ENCODE measurements around the gene SAMM50. TPM values are rescaled to one million over a fixed set of nuclear protein-coding genes. Genes with fewer than 3 reads are reported as not detected.

Gene SAMM50
- total RNA-seq, 6 experiments from 2014 or later: 17.5 to 39.5 (median 21.0) TPM

DNA sequence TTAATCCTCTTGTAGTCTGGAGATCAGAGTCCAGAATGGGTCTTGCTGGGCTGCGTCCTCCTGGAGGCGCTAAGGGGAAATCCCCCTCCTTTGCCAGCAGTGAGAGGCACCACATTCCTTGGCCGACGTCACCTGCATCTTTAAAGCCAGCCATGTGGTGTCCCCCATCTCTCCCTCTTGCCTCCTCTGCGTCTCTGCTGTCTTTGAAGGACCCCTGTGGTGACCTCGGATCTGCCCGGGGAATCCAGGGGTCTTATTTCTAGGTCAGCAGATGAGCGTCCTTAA is 41.7 kb downstream of the SAMM50 start:
- Histone ChIP-seq H3K4me3 (no peak overlapping the region), H3K9me3 (no peaks in the 10 kb centered on the region), H3K4me1 (peaks cover 0 to 5% (median 2%) of the 10 kb centered on the region in 4 donors), H3K27me3 (no peaks in the 10 kb centered on the region), H3K27ac (no peak overlapping the region), H3K36me3 (peaks cover 0 to 49% (median 19%) of the 10 kb centered on the region in 4 donors)
- TF ChIP-seq, protein P1, sequence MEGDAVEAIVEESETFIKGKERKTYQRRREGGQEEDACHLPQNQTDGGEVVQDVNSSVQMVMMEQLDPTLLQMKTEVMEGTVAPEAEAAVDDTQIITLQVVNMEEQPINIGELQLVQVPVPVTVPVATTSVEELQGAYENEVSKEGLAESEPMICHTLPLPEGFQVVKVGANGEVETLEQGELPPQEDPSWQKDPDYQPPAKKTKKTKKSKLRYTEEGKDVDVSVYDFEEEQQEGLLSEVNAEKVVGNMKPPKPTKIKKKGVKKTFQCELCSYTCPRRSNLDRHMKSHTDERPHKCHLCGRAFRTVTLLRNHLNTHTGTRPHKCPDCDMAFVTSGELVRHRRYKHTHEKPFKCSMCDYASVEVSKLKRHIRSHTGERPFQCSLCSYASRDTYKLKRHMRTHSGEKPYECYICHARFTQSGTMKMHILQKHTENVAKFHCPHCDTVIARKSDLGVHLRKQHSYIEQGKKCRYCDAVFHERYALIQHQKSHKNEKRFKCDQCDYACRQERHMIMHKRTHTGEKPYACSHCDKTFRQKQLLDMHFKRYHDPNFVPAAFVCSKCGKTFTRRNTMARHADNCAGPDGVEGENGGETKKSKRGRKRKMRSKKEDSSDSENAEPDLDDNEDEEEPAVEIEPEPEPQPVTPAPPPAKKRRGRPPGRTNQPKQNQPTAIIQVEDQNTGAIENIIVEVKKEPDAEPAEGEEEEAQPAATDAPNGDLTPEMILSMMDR (IDR thresholded peaks at IDR 0.05): no peak
- TF ChIP-seq POLR2A (IDR thresholded peaks at IDR 0.05): no peak
- intact Hi-C loops (cut with DNase I): loop anchor here (5.0 to 10.0 kb wide), 3 partner anchors 78 to 630 kb away; no protein-coding TSS in a partner anchor
- 94% methylated on average over 6 of the region's 8 CpGs for WGBS (ENCODE audit: insufficient coverage, low coverage, low lambda C conversion rate, missing lambda C conversion rate)
- ATAC-seq (no peak), DNase-seq (no peak)

DNA sequence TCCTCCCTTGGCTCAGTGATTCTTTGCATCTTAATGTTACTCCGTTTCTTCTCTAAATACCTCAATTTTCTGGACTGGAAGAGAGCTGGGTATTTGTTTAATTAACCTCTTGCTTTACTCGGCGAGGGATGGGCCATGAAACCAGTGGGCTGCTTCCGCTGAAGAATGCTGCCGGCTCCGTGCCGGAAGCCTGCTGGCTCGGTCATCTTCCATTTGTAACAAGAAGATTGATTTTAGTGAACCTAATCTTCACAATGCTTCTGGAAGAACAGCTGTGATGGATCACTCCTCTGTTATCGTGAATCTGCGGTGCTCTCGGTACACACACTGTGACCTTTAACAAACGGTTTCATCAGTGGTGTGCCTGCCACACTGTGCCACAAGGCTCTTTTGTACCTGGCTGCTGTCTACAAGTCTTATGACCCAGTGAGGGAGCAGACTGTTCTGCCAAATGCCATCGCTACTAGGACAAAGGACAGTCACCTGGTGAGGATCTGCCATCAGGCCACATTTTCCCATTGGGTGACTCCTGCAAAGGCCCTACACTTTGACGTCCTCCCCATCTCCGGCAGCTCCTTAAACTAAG is 43.5 kb downstream of the SAMM50 start:
- intact Hi-C loops (cut with DNase I): loop anchor here (5.0 to 10.0 kb wide), 3 partner anchors 76 to 629 kb away; no protein-coding TSS in a partner anchor
- TF ChIP-seq, protein P1 (IDR thresholded peaks at IDR 0.05): no peak
- TF ChIP-seq POLR2A (IDR thresholded peaks at IDR 0.05): no peak
- Histone ChIP-seq H3K27me3 (no peaks in the 10 kb centered on the region), H3K36me3 (peaks cover 0 to 37% (median 13%) of the 10 kb centered on the region in 4 donors), H3K27ac (no peak overlapping the region), H3K4me3 (no peak overlapping the region), H3K4me1 (peaks cover 0 to 4% (median 1%) of the 10 kb centered on the region in 4 donors), H3K9me3 (no peaks in the 10 kb centered on the region)
- ATAC-seq (peak in 1 of 4 donors; percentile 17), DNase-seq (no peak)
- WGBS (ENCODE audit: insufficient coverage, low coverage, low lambda C conversion rate, missing lambda C conversion rate): 91% methylated on average over 15 of the region's 15 CpGs

DNA sequence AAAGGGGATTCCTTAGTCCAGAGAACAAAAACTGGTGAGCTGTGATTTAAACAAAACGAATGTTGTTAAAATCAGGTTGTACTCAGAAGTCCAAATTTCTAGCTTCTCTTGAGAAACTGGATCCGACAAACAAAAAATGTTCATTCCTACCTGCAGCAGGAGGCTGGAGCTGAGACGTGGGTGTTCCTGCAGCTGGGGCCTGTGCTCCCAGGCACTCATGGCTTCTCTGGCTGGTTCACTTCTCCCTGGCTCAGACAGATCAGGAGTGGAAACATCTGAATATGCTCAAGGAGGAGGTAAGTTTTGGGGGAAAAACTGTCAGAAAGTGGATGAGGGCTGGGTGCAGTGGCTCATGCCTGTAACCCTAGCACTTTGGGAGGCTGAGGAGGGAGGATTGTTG is 44.1 kb downstream of the SAMM50 start:
- Histone ChIP-seq H3K27me3 (no peaks in the 10 kb centered on the region), H3K36me3 (peaks cover 0 to 31% (median 12%) of the 10 kb centered on the region in 4 donors), H3K4me1 (no peaks in the 10 kb centered on the region), H3K27ac (no peak overlapping the region), H3K9me3 (no peaks in the 10 kb centered on the region), H3K4me3 (no peak overlapping the region)
- ATAC-seq (no peak), DNase-seq (no peak)
- 100% methylated on average over 2 of the region's 3 CpGs for WGBS (ENCODE audit: insufficient coverage, low coverage, low lambda C conversion rate, missing lambda C conversion rate)
- intact Hi-C loops (cut with DNase I): loop anchor here (5.0 to 10.0 kb wide), 3 partner anchors 75 to 628 kb away; no protein-coding TSS in a partner anchor
- TF ChIP-seq, protein P1 (IDR thresholded peaks at IDR 0.05): no peak
- no peak for TF ChIP-seq POLR2A (IDR thresholded peaks at IDR 0.05)

DNA sequence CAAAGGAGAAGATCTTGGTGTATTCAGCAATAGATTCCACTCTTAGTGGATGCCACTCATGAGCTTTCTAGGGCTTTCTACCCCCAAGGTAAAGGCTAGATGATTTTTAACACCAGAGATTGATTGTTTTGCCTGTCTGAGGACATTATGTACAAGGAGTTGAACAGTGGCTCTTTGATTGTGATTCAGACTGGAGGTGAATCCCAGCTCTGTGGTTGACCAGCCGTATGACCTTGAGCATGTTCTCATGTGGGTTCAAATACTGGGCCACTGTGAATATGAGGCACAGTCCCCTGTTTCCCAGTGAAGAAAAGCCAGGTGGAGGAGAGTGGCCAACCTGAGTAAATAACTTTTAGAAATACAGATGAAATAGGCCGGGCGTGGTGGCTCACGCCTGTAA is 44.9 kb downstream of the SAMM50 start:
- peaks cover 0 to 23% (median 9%) of the 10 kb centered on the region in 4 donors for H3K36me3 ChIP-seq
- intact Hi-C loops (cut with DNase I): no loop called here
- 91% methylated on average over 4 of the region's 4 CpGs for WGBS (ENCODE audit: insufficient coverage, low coverage, low lambda C conversion rate, missing lambda C conversion rate)

More for the DNA sequence above, 44.9 kb downstream of the SAMM50 start:
- Histone ChIP-seq H3K9me3 (no peaks in the 10 kb centered on the region), H3K27me3 (no peaks in the 10 kb centered on the region), H3K4me1 (no peaks in the 10 kb centered on the region), H3K4me3 (no peak overlapping the region), H3K27ac (no peak overlapping the region)
- TF ChIP-seq, protein P1 (IDR thresholded peaks at IDR 0.05): no peak
- no peak for TF ChIP-seq POLR2A (IDR thresholded peaks at IDR 0.05)
- DNase-seq (no peak), ATAC-seq (no peak)
